HG02588 (cell line): Measurements from ENCODE around the gene CCDC12.

Experiments used
- ATAC-seq: cut with Tn5 transposase; IDR thresholded peaks from one replicate; pipeline ENCODE4 v1.9.1; 2021; ENCODE audit warnings: mild to moderate bottlenecking, moderate library complexity; ENCODE audit not compliant: unreplicated experiment

CCDC12 gene

GRCh38 chr3:46958467-46959160 lies 17.9 kb downstream of the CCDC12 start:
- ATAC-seq = no peak

DNA sequence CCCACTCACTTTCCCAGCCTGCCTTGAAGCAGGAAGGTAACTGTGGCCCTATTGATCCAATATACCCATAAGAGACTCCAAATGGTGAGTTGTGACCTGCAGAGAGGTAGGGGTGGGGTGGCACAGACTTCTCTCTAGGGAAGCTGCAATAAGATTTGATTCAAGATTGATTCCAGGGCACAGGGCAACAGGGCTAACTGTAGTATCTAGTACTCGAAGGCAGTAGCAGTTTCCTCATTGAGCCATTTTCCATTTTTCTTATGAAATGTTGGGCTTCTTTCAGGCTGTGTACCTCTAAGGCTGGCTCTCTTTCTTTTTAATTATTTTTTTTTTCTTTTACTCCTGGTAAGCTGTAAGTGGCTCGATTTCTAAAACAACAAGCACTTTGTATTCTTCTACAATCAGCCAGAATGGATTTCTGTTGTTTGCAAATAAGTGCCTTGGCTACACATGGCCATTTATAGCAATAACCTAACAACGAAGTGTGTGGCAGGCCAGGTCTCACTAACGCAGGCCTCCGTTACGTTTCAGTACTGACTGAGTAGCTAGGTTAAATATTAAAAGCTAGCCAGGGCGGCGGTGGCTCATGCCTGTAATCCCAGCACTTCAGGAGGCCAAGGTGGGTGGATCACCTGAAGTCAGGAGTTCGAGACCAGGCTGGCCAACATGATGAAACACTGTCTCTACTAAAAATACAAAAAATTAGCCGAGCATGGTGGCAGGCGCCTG lies 19.3 kb downstream of the CCDC12 start:
- ATAC-seq = no peak

GRCh38 chr3:46955801-46956259 lies 20.7 kb downstream of the CCDC12 start:
- ATAC-seq = no peak

- no peak for ATAC-seq
Measured at GRCh38 chr3:46955157-46955556, 21.4 kb downstream of the CCDC12 start.

DNA sequence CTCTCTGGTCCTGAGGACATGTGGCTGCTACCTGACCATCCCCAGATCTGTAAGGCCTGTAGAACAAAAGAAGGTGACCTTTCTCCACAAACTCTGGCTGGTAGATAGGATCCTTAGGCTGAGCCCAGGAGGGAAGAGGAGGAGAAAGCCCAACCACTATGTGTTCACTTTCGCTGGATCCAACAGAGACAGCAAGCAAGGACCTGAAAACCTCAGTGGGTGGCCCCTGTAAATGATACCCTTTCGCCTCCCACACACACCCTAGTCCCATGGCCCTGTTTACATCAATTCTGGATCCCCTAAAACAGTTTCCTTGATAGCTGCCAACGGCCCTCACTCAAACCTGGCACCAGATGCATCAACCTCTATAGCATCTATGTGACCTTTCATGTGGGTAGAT lies 22.4 kb downstream of the CCDC12 start:
- no peak for ATAC-seq

DNA sequence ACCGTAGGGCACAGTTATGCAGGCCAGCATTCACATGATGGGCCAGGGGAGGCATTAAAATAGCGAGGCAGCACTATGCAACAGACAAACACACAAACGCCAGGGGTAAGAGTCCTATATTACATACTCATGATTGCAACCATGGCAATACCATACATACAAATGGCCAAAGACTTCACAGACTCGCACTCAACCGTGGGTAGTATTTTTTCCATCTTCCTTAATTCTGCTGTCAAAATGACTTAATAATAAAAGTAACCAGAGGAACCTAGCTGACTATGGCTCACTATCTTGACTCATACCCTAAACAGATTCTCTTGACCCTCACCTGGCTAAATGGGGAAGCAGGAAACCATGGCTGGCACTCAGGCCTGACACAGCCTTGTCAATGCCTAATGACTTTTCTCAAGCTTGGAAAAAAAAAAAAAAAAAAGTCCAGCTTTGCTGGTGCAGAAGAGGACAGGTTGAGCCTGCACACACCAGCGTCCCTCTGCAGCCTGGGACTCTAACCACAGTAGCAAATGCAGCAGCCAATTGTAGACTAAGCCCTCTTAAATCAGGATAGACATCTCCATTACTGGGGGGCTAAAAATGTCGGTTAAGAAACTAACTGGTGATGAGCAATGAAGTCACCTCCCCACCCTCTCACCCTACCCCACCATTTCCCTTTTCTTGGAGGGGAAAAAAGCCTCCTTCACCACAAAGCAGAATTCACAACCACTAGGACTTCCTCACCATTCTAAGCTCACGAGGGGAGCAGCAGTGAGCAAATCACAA lies 23.1 kb downstream of the CCDC12 start:
- ATAC-seq = no peak

GRCh38 chr3:46952813-46953212 lies 23.7 kb downstream of the CCDC12 start:
- no peak for ATAC-seq

DNA sequence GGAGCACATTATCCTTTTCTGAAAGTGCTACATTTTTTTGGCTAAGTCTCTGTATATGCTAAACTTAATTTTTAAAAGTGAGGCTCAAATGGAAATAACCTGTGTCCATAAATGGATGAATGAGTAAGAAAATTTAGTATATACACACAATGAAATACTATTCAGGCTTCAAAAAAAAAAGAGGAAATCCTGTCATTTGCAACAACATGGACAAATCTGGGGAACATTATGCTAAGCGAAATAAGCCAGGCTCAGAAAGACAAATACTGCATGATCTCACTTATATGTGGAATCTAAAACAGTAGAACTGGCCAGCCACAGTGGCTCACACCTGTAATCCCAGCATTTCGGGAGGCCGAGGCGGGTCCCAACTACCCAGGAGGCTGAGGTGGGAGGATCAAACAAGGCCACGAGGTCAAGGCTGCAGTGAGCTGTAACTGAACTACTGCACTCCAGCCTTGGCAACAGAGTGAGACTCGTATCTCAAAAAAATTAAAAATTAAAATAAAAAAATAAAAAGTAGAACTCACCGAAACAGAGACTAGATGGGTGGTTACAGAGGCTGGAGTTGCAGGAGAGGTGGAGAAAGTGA lies 25.8 kb downstream of the CCDC12 start:
- no peak for ATAC-seq

GRCh38 chr3:46950177-46950576 lies 26.4 kb downstream of the CCDC12 start:
- ATAC-seq = no peak

- no peak for ATAC-seq
Measured at GRCh38 chr3:46948830-46949671, 27.5 kb downstream of the CCDC12 start.

- ATAC-seq = no peak
Measured at GRCh38 chr3:46947981-46948791, 28.4 kb downstream of the CCDC12 start.

DNA sequence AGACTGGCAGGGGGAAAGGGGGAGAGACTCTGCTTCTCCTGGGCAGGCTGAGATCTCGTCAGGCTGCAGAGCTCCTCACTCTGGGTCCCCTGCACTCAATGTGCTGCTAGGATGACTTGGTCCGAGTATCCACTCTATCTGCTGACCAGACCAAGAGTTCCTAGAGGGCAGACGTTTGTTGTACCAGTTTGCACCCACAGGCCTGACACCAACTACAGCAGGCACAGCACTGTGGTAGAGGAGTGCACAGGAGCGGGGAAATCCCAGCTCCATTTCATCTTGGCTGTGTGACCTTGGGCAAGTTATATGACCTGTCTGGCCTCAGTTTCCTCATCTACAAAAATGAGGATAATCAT lies 29.0 kb downstream of the CCDC12 start:
- no peak for ATAC-seq

- ATAC-seq = no peak
Measured at GRCh38 chr3:46946856-46947545, 29.5 kb downstream of the CCDC12 start.

GRCh38 chr3:46946416-46946815 lies 30.1 kb downstream of the CCDC12 start:
- no peak for ATAC-seq

DNA sequence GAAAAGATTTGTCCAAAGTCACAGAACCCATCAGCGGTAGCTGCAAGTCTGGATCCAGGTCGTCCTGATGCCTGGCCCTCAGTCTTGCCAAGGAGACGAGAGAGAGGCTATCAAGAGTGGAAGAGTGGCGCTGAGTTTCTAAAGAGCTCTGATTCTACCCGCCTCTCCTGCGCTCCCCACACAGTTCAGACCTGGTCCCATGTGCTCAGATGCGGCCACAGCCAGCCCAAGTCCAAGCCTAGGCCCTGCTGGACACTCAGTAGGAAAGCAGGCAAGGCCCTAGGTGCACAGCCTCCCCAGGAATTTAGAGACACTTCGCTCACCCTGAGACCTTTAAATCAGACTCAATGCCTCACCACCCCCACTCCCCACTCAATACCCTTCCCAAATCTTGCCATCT lies 32.4 kb downstream of the CCDC12 start:
- ATAC-seq = no peak

GRCh38 chr3:46943237-46944187 lies 33.0 kb downstream of the CCDC12 start:
- no peak for ATAC-seq

GRCh38 chr3:46942481-46943236 lies 33.9 kb downstream of the CCDC12 start:
- no peak for ATAC-seq
